Dermis microvascular lymphatic vessel endothelial cell (primary cell): ENCODE measurements around the gene RNF141. TPM values are rescaled to one million over a fixed set of nuclear protein-coding genes. Genes with fewer than 3 reads are reported as not detected.

ENCODE experiments used
- DNase-seq, 2 donors: peaks; one replicate each; pipeline versions ENCODE4 v3.0.0 to v3.0.0-alpha.2; 2010; ENCODE audit warnings: low read depth in 2 of 2
- total RNA-seq: library from RNA; depleted of rRNA; stranded (reverse); fragments of >200 nt; gene quantifications from 2 replicates; pipeline ENCODE4 v1.2.1, GENCODE V29; 2014

The RNF141 gene
- total RNA-seq, 1 donor from 2014 or later, result 38.0 TPM

- peak; percentile 56 to 91 for DNase-seq
These were observed 16.5 kb downstream of the RNF141 start for GRCh38 chr11:10524471-10524870.

- DNase-seq, result no peak
These were observed 18.1 kb downstream of the RNF141 start for GRCh38 chr11:10522921-10523320.

- DNase-seq, result peak in 1 of 2 donors; percentile 44
These were observed 18.7 kb downstream of the RNF141 start for GRCh38 chr11:10522276-10522675.

- DNase-seq, result no peak
These were observed 20.4 kb downstream of the RNF141 start for GRCh38 chr11:10520562-10520961.

- no peak for DNase-seq
These were observed 21.4 kb downstream of the RNF141 start for GRCh38 chr11:10519630-10520029.

GRCh38 chr11:10518891-10519290 is 22.1 kb downstream of the RNF141 start:
- no peak for DNase-seq

- DNase-seq, result no peak
These were observed 22.9 kb downstream of the RNF141 start for GRCh38 chr11:10518123-10518522.

GRCh38 chr11:10515418-10515817 is 25.6 kb downstream of the RNF141 start:
- DNase-seq, result no peak

GRCh38 chr11:10514709-10515108 is 26.3 kb downstream of the RNF141 start:
- DNase-seq, result no peak

- DNase-seq, result peak in 1 of 2 donors; percentile 31
These were observed 26.8 kb downstream of the RNF141 start for GRCh38 chr11:10514202-10514601.

- no peak for DNase-seq
These were observed 29.8 kb downstream of the RNF141 start for GRCh38 chr11:10511181-10511621.

- DNase-seq, result no peak
These were observed 35.0 kb downstream of the RNF141 start for GRCh38 chr11:10506008-10506370.

- DNase-seq, result peak; percentile 17 to 64
These were observed 35.5 kb downstream of the RNF141 start for GRCh38 chr11:10505278-10506007.

- DNase-seq, result no peak
These were observed 36.5 kb downstream of the RNF141 start for GRCh38 chr11:10504490-10504889.

GRCh38 chr11:10503777-10504480 is 37.1 kb downstream of the RNF141 start:
- DNase-seq, result no peak

- no peak for DNase-seq
These were observed 37.8 kb downstream of the RNF141 start for GRCh38 chr11:10503221-10503620.

- DNase-seq, result no peak
These were observed 38.2 kb downstream of the RNF141 start for GRCh38 chr11:10502770-10503169.

- DNase-seq, result no peak
These were observed 38.8 kb downstream of the RNF141 start for GRCh38 chr11:10502065-10502680.

GRCh38 chr11:10500757-10501684 is 40.0 kb downstream of the RNF141 start:
- DNase-seq, result no peak

GRCh38 chr11:10499874-10500601 is 40.9 kb downstream of the RNF141 start:
- no peak for DNase-seq

GRCh38 chr11:10499452-10499851 is 41.5 kb downstream of the RNF141 start:
- no peak for DNase-seq
